Pancreas (tissue), 10 donors: ENCODE data around the gene KRT2. TPM values are rescaled to one million over a fixed set of nuclear protein-coding genes. Genes with fewer than 3 reads are reported as not detected.

ENCODE experiments used
- ATAC-seq, 4 donors: fragments of 200-7000 bp; cut with Tn5 transposase; one replicate each; pipeline versions ENCODE4 v1.8.0 to v1.9.1; 2020; ENCODE audit warnings: mild to moderate bottlenecking in 4 of 4, moderate library complexity in 4 of 4
- DNase-seq, 6 donors: peaks; one replicate each; pipeline ENCODE4 v3.0.0-alpha.2; 2020
- FAIRE-seq: peaks from 2 replicates; lab custom pipeline; 2012; peaks lifted over from hg19 to GRCh38; lab: Jason Lieb, UNC
- H3K27ac ChIP-seq, 4 donors: fragments of 200-600 bp; sonication (generic); 1 replicate in 3 of 4; 2 replicates in 1 of 4; pipeline versions ENCODE4 v1.5.0 to v1.8.0; 2020
- H3K27me3 ChIP-seq, 4 donors: fragments of 200-600 bp; one replicate each; pipeline ENCODE4 v1.8.0; 2021
- H3K36me3 ChIP-seq, 3 donors: fragments of 200-600 bp; sonication (generic) in 1 of 3; one replicate each; pipeline versions ENCODE4 v1.5.0 to v1.8.0; 2020 to 2021
- H3K4me1 ChIP-seq, 3 donors: fragments of 200-600 bp; one replicate each; pipeline ENCODE4 v1.8.0; 2021
- H3K4me3 ChIP-seq, 4 donors: fragments of 200-600 bp; sonication (generic) in 2 of 4; one replicate each; pipeline versions ENCODE4 v1.5.0 to v1.8.0; 2020 to 2021
- H3K9me3 ChIP-seq, 4 donors: fragments of 200-600 bp; one replicate each; pipeline ENCODE4 v1.8.0; 2021
- WGBS, 2 donors: extraction: QIAGEN DNeasy Blood & Tissue Kit; methylation state at CpG; one replicate each; pipeline ENCODE4 v1.1.7; 2013; 5-methylcytosine and 5-hydroxymethylcytosine counted together
- intact Hi-C, 3 donors: fragments of 100-400 bp; cut with DNase I; formaldehyde crosslinking; loops; one replicate each; pipeline versions ENCODE4 v1.11.1 to v1.14.2; 2022
- polyA plus RNA-seq, 2 donors: library from polyadenylated mRNA; stranded (reverse); fragments of 200-250 nt; gene quantifications; one replicate each; pipeline ENCODE4 v1.2.3, GENCODE V29; 2013
- total RNA-seq, 6 donors: library from RNA; stranded (reverse); fragmentation: NEBNext Ultra II Directional in 4 of 6; extraction: Animal tissue kit (Norgen Biotek cat#: 25700) in 4 of 6; gene quantifications; one replicate each; pipeline versions ENCODE4 v1.2.1 to v1.2.4, GENCODE V29; 2021 to 2023
- TF ChIP-seq, protein P1 (sequence below), 4 donors: fragments of 200-600 bp; sonication (generic) in 3 of 4; IDR thresholded peaks; one replicate each; pipeline versions ENCODE4 v1.5.0 to v1.8.0; 2021; ENCODE audit warnings: antibody characterized with exemption in 4 of 4
- donor health status: healthy with polysubstance abuse.
- donor health status: DM: no; HTN: no; CAD: no; lungs with moderate emphysema.
- donor health status: DM: no; HTN: no; CAD: no.
- donor health status: control.
- donor health status: control.
- donor health status: Bipolar disorder and iron deficiency.
- donor health status: DM: yes; HTN: yes; CAD: no.
- donor health status: DM: no; HTN: no; CAD: no.
- donor health status: DM: no; HTN: no; CAD: no.
- donor health status: DM: yes; HTN: yes; CAD: no.

Gene KRT2
- total and polyA plus RNA-seq, 8 donors = 0.02 TPM; not detected in 7

DNA sequence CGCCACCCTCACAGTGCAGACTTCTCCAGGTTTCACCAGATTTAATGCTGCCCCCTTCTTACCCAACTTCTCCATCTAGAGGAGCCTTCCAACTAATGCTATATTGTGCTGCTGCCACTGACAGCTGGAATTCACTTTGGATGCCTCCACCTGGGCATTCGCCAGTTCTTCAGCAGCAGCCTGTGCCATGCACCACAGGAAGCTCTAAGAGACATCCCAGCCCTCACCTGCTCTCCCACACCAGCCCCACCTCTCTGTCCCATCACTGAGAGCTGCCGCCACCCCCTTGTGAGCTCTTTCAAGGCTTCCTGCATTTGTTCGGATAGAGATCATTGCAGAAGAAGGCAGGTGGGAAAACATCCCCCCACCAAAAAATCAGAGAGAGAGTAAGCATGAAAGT, 4.6 kb upstream of the KRT2 start:
- H3K4me3 ChIP-seq = no peak overlapping the region
- intact Hi-C loops = no loop called here
- peaks cover 0 to 7% (median 0%) of the 10 kb centered on the region in 4 donors for H3K27me3 ChIP-seq
- no peaks in the 10 kb centered on the region for H3K36me3 ChIP-seq
- TF ChIP-seq, protein P1, sequence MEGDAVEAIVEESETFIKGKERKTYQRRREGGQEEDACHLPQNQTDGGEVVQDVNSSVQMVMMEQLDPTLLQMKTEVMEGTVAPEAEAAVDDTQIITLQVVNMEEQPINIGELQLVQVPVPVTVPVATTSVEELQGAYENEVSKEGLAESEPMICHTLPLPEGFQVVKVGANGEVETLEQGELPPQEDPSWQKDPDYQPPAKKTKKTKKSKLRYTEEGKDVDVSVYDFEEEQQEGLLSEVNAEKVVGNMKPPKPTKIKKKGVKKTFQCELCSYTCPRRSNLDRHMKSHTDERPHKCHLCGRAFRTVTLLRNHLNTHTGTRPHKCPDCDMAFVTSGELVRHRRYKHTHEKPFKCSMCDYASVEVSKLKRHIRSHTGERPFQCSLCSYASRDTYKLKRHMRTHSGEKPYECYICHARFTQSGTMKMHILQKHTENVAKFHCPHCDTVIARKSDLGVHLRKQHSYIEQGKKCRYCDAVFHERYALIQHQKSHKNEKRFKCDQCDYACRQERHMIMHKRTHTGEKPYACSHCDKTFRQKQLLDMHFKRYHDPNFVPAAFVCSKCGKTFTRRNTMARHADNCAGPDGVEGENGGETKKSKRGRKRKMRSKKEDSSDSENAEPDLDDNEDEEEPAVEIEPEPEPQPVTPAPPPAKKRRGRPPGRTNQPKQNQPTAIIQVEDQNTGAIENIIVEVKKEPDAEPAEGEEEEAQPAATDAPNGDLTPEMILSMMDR (IDR thresholded peaks at IDR 0.05) = no peak
- 75 to 85% methylated on average over 4 of the region's 4 CpGs for WGBS, 2 donors
- DNase-seq (no peak), FAIRE-seq (no peak), ATAC-seq (no peak)
- H3K9me3 ChIP-seq = no peaks in the 10 kb centered on the region
- no peaks in the 10 kb centered on the region for H3K4me1 ChIP-seq
- no peak overlapping the region for H3K27ac ChIP-seq

DNA sequence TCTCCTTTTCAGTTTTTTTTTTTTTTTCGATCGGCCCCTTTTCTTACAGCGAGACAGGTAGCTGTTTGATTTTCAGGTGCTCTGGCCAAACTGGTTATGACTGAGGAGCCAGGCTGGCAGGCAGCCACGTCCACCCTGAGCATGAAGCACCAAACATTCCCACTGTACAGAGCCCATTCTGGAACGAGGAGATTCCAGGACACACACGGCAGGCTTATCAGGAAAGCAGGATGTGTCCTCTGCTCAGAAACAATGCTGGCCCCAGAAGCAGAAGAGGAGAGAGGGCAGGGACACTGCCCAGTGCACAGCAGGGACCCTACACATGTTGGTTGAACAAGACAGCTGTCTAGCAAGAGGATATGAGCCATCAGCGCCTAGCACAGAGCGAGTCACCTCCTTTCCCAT, 3.7 kb upstream of the KRT2 start:
- Histone ChIP-seq H3K27me3 (peaks cover 0 to 7% (median 0%) of the 10 kb centered on the region in 4 donors), H3K4me3 (no peak overlapping the region), H3K9me3 (no peaks in the 10 kb centered on the region), H3K36me3 (no peaks in the 10 kb centered on the region), H3K27ac (no peak overlapping the region), H3K4me1 (no peaks in the 10 kb centered on the region)
- peak in 4 of 6 donors; percentile 10 to 66 (median 48) for DNase-seq
- TF ChIP-seq, protein P1 (IDR thresholded peaks at IDR 0.05) = no peak
- 21 to 27% methylated on average over 8 of the region's 8 CpGs for WGBS, 2 donors
- FAIRE-seq = no peak
- intact Hi-C loops = no loop called here
- peak; percentile 43 to 82 (median 64) for ATAC-seq

DNA sequence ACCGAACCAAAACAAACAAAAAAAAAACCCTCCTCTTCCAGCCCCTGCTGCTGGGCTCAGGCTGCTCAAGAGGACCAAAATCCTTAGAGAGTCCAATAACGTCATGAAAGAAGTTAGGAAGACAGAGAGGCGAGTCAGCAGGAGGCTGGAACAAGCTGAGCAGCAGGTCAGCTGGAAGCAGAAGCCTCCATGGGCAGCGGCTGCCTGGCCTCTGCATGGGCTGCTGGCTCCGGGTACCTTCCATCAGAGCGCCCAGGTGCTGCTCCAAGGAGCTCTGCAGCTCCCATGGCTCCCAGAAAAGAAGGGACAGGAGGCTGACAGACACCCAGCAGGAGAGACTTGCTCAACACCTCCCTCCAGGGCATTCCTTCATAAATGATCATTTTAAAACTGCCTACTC, 3.2 kb upstream of the KRT2 start:
- Histone ChIP-seq H3K27me3 (peaks cover 0 to 7% (median 0%) of the 10 kb centered on the region in 4 donors), H3K4me3 (no peak overlapping the region), H3K27ac (no peak overlapping the region), H3K9me3 (no peaks in the 10 kb centered on the region), H3K4me1 (no peaks in the 10 kb centered on the region), H3K36me3 (no peaks in the 10 kb centered on the region)
- TF ChIP-seq, protein P1 (IDR thresholded peaks at IDR 0.05) = no peak
- DNase-seq (no peak), ATAC-seq (peak in 2 of 4 donors; percentile 18 to 30), FAIRE-seq (no peak)
- intact Hi-C loops = no loop called here
- 34 to 44% methylated on average over 6 of the region's 6 CpGs for WGBS, 2 donors

DNA sequence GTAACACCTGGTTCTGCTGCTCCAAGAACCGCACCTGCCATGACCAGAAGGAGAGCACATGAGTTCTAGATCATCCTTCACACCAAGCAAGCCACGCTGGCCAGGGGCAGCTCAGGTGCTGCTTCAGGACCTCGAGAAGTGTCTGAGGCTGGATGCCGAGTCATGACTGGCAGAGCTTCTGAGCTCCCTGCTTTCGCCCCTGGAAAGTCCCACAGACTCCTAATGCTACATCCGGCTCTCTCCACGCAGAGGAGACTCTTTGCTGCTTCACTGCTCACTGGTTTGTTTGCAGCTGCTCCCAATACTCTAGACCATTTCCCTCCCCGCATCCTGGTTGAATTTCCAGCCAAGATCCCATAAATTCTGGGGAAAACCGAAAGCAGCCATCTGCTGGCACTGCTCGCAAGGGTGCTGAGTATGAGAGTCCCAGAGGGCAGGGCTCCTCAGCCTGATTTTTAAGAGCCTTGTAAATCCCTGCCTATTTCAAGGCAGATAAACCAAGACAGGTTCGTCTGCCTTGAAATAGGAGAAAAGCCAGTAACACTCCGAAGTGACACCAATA, 1.4 kb downstream of the KRT2 start:
- 68 to 74% methylated on average over 12 of the region's 12 CpGs for WGBS, 2 donors
- DNase-seq = no peak
- H3K27me3 ChIP-seq = peaks cover 0 to 7% (median 0%) of the 10 kb centered on the region in 4 donors
- no peak for FAIRE-seq
- H3K4me3 ChIP-seq = no peak overlapping the region
- TF ChIP-seq, protein P1 (IDR thresholded peaks at IDR 0.05) = no peak
- no peaks in the 10 kb centered on the region for H3K4me1 ChIP-seq
- no peak overlapping the region for H3K27ac ChIP-seq
- no peaks in the 10 kb centered on the region for H3K9me3 ChIP-seq
- H3K36me3 ChIP-seq = no peaks in the 10 kb centered on the region
- intact Hi-C loops = no loop called here
- no peak for ATAC-seq

DNA sequence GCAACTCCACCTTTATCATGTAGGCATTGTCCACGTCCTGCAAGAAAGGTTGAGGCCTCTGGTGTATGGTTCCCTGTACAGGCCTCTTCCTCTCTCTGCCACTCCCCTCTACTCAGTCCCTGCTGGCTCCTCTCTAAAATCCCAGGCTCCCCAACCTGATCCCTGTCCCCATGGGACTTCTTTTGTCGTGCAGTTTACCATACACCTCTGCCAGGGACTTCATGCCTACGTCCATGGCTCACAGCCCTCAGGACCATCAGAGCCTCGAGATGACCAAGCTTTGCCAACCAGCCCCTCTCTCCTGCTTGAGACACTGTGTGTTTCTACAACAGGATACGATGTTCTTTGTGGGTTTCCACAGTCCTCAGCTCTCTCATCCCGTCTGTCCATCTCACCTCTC, 2.9 kb downstream of the KRT2 start:
- Histone ChIP-seq H3K9me3 (no peaks in the 10 kb centered on the region), H3K27me3 (peaks cover 0 to 6% (median 0%) of the 10 kb centered on the region in 4 donors), H3K4me3 (no peak overlapping the region), H3K4me1 (no peaks in the 10 kb centered on the region), H3K27ac (no peak overlapping the region), H3K36me3 (no peaks in the 10 kb centered on the region)
- intact Hi-C loops = no loop called here
- TF ChIP-seq, protein P1 (IDR thresholded peaks at IDR 0.05) = no peak
- ATAC-seq (no peak), DNase-seq (no peak), FAIRE-seq (no peak)
- 53% methylated on average over 6 of the region's 6 CpGs for WGBS, 2 donors
